NCI-H345 treated with DMSO at 0.1 percent for 48 hours (cell line): ENCODE results near the gene MED27.
"Not testable (repeated sequence)": the region's sequence is repeated elsewhere in the genome, so short reads cannot be mapped to it uniquely, and the experiment has no call there.

Experiments
- DNase-seq: peaks from one replicate; lab custom pipeline; 2025; ENCODE audit not compliant: unreplicated experiment; lab: John Stamatoyannopoulos, UW

The MED27 gene

DNA sequence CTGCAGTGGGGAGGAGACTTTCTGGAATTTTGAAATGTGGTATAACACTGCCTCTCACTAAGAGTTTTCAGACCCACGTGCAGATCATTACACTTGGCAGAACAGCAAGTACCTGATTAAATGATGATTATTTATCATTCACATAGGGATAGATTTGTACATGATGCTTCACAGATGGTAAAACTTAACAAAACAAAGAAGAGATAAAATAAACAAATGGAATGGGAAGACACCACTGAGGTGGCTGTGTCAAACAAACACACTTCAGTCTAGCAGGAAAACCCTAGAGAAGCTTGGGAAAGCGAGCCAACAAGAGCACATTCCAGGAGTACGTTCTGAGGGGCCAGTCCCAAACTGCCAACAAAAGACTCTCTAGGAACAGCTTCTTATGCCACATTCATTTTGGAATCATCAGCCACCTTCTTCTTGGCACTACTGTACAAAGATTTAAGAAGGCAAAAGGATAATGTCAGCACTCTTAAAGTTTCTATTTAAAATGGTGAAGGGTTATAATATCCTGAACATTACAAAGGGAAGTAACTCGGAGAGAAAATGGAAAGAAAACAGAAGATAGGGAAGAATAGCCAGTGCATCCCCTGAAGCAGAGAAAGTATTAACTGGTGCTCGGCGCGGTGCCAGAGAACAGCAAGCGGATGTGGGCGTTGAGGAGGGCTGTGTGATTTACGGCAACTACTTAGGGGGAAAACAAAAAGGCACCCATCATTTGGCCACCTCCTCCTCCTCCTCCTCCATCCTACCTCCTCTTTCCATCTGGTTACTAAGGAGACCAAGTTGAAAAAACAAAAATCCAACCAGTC, 1.6 kb downstream of the MED27 start:
- peak; percentile 28 for DNase-seq

DNA sequence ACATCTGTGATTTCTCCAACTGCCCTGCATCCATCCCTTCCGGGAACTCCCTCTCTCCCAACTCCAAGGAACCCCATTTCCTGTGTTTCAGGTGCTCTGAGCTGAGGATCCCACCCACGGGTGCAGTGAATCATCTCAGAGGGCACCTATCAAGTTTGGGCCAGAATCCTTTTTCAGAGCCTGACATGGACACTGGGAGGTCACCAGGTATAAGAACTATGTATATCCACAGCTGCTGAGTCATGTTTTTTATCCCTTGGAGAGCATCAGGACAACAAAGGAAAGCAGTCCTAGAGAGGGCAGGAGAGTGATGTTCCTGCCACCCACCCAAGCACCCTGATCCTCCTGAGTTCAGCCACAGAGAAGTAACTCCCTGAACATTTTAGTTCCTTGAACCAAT, 3.8 kb downstream of the MED27 start:
- DNase-seq, result no peak

DNA sequence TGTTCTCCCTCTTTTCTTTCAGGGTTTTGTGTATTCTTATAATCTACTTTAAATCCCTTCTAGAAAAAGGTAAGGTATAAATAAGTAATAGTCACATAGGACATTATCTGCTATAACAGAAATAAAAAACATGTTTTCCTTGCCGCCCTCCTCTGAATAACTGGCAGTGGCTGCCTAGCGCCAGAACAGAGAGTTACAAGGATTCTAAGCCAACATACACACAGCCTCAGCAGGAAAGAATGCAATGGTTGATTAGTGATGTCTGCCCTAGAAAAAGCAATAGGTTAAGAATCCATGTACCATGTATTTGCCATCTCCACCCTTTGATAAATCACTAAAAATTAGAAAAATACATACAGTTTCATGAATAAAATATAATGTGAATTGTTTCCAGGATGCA, 4.9 kb downstream of the MED27 start:
- no peak for DNase-seq

DNA sequence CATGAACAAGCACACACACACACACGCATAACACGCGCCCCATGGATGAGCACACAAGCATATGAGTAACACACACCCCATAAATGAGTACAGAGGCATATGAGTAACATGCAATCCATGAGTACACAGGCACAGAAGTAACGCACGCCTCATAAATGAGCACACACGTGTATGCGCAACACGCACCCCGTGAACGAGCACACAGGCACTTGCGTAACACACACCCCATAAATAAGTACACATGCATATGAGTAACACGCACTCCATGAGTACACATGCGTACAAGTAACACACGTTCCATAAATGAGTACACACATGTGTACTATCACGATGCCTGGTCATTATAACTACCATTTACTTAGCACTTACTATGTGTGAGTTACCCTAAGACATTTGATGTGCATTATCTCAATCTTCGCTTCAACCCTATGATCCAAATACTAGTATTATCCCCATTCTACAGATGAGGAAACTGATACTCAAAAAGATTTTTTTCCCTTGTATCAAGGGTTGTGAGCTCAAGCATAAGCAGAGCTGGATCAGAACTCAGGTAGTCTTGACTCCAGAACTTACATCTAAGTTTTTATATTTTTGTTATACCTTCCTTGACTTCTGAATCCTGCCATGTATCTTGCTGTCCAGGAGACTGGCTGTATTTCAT, 7.7 kb downstream of the MED27 start:
- no peak for DNase-seq

DNA sequence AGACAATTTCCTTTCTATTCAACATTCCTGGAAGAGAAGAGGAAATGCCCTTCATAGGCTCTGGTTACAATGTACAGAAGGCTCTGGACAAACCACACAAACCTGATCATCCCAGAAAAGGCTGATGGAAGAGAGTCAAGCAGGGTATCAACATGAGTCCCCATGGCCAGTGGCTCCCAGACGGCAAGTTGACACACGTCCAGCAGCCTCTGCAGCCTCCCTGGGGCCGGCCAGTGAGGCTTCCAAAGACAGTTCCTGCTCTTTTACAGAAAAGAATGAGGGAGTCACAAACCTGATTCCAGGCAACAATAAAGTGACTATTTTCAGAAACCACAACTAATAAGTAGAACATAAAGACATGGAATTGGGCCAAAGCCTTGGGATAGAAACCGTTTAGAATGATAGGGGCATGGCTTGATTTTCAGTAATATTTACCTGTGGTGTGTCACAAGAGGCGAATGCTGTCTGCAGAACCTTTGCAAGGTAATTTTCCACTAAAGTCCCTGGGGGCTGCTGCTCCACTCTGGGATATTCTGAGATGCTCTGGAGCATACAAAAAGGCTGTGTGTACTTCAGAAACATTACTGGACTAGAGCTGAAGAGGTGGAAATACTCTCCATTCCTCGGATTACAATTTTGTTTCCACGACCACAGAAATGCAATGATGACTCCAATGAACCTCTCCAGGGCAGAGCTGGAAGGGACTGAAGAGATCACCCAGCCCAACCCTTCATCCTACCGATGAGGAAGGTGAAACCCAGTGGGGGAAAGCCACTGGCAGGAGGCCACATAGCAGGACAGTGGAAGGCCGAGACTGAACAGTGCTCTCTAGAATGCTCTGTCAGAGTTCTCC, 10.4 kb downstream of the MED27 start:
- no peak for DNase-seq

DNA sequence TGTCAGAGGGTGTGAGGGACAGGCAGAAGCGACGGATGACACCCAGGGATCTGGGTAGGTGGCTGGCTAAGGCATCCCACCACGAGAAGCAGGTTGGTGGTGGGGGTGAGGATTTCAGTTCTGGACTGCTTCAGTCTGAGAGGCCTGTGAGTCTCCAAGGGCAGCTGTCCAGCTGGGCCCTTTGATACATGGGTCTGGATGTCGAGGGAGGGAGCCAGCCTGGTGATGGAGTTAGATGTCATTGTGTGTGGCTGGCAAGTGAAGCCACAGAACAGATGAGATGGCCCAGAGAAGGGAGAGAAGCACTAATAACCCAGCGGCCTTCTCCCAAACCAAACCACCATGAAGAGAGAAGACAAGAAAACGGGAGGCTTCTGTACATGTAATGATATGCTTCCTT, 11.1 kb downstream of the MED27 start:
- DNase-seq, result no peak

DNA sequence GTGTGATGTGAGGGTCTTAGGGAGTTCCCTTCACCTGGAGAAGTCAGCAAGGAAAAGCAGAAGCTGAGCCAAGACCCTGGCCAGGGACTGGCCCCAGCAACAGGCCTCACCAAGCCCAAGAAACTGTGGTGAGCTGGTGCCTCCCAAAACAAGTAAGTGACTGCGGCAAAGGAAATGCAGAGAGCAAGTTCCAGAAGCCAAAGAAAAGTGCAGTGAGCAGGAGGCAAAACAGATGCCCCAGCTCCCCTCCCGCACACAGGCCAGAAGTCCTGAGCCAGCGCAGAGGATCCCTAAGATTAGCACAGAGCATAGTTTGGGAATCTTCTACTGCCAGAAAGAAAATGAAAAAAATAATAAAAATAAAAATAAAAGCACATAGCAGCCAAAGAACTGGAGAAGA, 13.2 kb downstream of the MED27 start:
- no peak for DNase-seq

DNA sequence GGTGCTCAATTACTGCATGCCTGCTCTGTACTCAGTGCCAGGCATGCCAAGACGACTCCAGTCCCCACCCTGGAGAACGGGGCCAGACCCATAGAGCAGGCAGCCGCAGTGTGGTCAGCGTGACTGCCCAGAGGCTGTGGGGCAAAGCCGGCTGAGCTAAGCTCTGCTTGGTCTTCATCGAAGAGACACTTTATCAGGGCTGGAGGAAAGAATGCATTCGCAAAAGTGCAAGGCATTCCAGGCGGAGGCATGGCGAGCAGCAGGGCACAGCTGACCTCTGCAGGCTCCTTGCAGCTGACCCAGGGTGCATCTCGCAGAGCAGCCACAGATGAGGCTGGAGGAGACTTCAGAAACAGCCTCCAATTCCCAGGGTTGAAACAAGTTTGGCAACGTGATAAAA, 13.6 kb downstream of the MED27 start:
- no peak for DNase-seq

DNA sequence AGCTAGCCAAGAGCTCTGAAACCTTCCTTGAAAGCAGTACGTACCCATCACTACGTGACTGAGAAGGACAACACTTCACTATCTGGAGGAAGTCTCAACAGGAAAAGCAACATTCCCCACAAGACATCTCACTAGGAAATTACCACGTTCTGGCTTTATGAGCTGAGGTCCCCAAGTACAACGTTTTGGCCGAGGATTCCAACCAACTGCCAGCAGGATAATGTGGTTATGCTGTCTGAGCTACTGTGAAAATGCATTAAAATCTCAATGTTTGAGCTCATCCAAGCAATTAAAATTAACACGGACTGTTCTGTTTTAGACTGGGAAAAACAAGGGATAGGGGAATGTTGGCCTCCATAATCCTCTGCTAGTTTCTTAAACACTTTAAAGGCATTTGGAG, 16.4 kb downstream of the MED27 start:
- DNase-seq, result no peak

DNA sequence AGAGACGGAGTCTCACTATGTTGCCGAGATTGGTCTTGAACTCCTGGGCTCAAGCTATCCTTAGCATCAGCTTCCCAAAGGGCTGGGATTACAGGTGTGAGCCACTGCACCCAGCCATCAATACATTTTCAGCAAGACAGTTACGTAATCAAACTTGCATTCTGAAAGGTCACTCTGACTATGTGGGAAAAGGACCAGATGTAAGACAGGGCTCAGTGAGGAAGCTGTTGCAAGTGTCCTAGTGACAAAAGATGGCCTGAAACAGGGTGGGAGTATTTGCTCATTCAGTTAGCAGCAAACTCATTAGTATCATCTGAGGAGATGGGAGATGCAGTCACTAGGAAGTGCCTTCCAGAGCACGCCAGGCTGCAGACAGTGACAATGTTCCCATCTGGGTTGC, 16.9 kb downstream of the MED27 start:
- DNase-seq, result no peak

DNA sequence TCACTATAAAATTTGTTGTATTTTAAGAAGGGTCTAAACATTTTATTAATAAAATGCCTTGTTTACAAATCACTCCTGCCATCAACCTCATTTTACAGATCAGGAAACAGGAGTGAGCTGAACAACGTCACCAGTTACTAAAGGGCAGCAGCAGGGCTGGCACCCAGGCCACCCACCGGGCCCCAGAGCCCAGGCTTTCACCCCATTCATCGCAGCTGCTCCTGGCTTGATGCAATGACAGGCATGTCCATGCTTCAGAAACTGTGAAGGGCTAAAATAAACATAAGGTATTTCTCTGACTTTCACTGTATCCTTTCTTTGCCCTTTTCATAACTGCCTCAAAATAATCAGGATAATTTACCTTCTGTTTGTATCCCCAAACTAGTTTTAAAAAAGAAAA, 18.1 kb downstream of the MED27 start:
- DNase-seq, result peak; percentile 5

DNA sequence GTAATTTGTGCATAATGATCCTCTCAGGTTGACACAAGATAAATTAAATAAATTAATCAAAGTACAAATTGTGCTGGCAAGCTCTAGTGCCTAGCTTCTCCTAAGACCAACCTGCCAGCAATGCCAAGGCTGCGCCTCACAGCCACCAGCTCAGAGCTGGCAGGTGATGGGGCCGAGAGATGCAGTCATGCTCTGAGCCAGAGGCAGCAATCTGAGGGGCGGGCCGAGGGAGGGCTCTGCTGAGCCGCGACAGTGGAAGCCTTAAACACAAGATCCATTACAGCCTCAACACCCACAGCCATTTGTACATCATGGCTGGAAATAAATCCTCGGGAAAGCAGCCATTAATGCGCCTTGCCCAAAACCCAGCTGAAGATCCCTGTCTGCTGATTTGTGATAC, 20.3 kb downstream of the MED27 start:
- DNase-seq, result no peak

DNA sequence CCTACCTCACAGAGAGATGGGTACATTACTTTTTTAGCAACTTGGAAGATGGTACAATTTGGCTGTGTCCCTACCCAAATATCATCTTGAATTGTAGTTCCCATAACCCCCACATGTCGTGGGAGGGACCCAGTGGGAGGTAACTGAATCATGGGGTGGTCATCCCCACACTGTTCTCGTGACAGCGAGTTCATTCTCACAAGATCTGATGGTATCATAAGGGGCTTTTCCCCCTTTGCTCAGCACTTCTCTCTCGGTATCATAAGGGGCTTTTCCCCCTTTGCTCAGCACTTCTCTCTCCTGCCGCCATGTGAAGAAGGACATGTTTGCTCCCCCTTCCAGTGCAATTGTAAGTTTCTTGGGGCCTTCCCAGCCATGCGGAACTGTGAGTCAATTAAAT, 21.4 kb downstream of the MED27 start:
- not testable (repeated sequence) for DNase-seq

DNA sequence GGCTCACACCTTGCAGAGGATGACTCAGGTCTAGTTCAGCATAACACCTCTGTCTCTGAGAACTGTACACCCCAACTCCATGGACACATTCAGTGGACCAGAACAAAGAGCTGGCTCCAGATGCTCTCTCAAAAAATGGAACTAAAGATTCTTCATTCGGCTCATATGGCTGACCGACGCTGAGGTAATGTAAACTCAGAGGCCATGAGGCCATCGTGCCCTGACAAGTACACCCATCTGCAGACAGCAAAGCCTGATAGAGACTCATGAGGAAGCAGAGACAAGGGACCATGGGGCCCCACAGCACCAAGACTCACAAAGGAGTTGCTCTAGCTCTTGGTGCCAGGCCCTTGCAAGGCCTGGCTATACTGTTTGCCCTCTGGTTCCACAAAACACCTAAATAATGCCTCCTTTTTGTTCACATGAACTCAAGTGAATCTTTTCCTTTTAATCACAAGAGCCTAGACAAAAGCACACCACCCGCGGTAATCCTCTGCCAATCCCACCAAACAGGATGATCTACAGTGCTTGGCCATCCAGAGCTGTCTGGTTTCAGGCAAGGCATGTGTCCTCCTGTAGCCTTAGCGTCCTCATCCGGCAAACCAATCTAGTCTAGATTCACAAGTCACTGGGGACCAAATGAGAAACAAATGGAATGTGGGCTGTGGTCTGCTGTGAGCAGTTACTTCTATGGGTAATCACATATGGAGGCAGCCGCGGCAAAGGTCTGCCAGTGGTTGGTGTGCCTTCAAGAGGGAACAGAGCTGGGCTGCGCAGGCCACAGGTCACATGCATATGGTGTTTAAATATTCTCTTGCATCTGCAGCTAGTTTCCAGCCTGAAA, 22.7 kb downstream of the MED27 start:
- DNase-seq, result no peak

DNA sequence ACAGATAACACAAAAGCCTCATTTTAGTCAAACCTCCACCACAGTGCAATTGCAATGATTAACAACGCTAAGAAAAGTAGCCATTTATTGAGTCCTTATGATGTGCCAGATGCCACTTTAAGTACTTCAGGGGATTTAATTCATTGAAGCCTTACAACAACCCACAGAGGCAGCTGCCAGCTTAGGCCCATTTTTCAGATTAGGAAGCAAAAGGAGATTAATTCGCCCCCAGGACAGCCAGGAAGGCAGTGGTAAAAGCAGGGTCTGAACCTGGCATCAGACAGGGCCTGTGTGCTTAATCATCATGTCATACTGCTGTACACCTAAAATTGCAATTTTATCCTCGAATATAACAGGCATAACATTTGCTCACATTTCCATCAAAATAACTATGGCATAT, 23.9 kb downstream of the MED27 start:
- no peak for DNase-seq

DNA sequence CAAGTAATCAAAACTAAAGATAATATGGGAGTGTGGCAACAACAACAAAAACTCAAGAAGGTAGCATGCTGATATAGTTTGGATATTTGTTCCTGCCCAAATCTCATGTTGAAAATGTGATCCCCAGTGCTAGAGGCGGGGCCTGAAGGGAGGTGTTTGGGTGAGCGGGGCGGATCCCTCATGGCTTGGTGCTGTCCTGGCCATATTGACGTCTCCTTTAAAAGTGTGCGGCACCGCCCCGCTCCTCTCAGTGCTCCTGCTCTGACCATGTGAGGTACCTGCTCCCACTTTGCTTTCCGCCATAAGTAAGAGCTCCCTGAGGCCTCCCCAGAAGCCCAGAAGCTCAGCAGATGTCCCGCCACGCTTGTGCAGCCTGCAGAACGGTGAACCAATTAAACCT, 25.6 kb downstream of the MED27 start:
- DNase-seq, result no peak

DNA sequence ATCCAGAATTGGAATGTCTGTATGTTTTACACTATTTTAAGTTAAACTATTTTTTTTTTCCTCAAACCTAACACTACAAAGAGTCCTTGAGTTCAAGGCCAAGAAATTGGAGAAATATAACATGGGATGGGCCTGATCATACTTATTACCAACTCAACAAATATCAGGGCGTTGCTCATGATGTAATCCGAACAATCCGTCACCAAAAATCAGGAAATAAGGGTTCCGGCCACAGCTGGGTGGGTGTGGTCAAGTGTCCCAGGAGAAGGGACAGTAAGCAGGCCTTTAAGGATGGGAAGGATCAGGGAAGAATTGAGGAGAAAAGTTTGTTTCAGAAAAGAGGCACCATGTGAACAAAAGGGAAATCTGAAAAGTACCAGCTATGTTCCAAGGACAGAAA, 29.8 kb downstream of the MED27 start:
- DNase-seq, result no peak

DNA sequence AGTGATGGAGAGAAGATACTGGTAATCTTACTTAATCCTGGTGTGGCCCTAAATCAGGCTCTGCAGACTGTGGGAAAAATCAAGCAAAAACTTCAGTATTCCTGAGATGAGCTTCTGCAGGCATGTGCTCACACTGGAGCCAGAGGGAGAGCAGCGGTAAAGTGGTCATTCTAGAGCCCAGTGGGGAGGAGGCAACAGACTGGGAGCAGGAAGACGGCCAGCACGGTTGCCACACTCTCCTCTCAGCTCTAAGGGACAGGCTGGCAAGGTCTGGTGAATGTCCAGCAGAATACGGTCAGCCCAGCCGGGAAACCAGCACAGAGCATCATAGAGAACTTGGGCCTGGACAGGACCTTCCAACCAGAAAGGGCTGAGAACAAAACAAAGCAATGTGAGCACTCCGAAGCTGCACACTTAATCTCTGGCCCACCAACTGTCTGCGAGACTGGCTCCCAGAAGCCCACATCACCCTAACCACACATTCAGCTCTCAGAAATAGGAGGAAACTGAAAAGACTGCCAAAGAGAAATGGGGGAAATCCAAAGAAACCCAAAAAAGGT, 30.3 kb downstream of the MED27 start:
- no peak for DNase-seq

DNA sequence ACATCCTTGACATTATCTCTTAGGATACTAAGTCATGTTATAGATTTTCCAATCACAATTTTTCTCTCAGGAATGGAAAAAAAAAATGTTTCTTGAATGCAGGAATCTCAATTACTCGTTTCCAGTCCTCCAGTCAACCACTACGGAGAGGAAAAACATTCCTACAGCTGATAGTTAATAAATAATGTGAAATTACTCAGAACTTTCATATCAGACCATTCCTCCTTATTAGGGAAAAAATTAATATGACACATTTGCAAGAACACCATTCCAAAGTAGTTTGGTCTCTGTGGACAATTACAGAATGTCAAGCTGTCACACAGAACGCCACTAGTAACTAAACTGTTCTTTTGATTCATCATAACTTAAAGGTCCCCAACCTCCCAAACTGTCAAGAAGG, 31.5 kb downstream of the MED27 start:
- no peak for DNase-seq

DNA sequence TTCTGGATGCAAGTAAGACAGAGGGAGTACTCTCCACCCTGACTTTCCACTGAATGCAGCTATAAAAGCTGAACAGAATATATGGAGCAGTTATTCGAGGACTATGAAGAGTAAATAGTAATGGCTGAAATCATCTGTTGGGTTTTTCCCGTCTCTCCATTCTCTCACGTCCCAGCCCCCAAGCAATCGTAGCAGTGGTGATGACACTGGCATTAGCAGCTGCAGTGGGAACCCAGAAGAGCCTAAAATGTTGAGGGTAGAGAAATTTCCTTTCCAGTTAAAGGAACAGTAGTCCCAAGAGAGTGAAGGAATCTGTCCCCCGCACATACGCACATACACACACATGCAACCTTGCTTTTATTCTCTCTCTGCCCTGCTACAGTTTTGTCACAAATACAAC, 33.2 kb downstream of the MED27 start:
- no peak for DNase-seq
